Karpas-422 (cell line): Measurements from ENCODE around the gene C1orf232. TPM values are rescaled to one million over a fixed set of nuclear protein-coding genes. Genes with fewer than 3 reads are reported as not detected.
A peak's percentile ranks its signal among the peaks of the same experiment; 100 is the strongest.

Experiments used
- DNase-seq: peaks from one replicate; pipeline ENCODE4 v3.0.0-alpha.2; 2015
- H2AFZ ChIP-seq: fragments of 200-600 bp; sonication (generic); 2 replicates; pipeline ENCODE4 v1.6.1; 2014; ENCODE audit warnings: antibody characterized with exemption, low read length, mixed read lengths
- H3K27ac ChIP-seq: fragments of 200-600 bp; sonication (generic); 2 replicates; pipeline ENCODE4 v1.5.1; 2014; ENCODE audit warnings: mild to moderate bottlenecking, low read length, moderate library complexity
- H3K27me3 ChIP-seq: fragments of 200-600 bp; sonication (generic); 2 replicates; pipeline ENCODE4 v1.6.1; 2014; ENCODE audit warnings: low read length, mixed read lengths
- H3K36me3 ChIP-seq: fragments of 200-600 bp; sonication (generic); 2 replicates; pipeline ENCODE4 v1.6.1; 2014; ENCODE audit warnings: low read length, mixed read lengths; ENCODE audit not compliant: insufficient read depth
- H3K4me1 ChIP-seq: fragments of 200-600 bp; sonication (generic); 2 replicates; pipeline ENCODE4 v1.6.1; 2014; ENCODE audit warnings: mild to moderate bottlenecking, low read length, mixed read lengths
- H3K4me2 ChIP-seq: fragments of 200-600 bp; sonication (generic); 2 replicates; pipeline ENCODE4 v1.6.1; 2014; ENCODE audit warnings: low read length, low read depth, mild to moderate bottlenecking; ENCODE audit not compliant: poor library complexity, severe bottlenecking
- H3K4me3 ChIP-seq: fragments of 200-600 bp; sonication (generic); 2 replicates; pipeline ENCODE4 v1.5.1; 2014; ENCODE audit warnings: mild to moderate bottlenecking, antibody characterized with exemption, low read length, mixed read lengths
- H3K79me2 ChIP-seq: fragments of 200-600 bp; sonication (generic); 2 replicates; pipeline ENCODE4 v1.6.1; 2014; ENCODE audit warnings: mild to moderate bottlenecking, low read length, mixed read lengths
- H3K9ac ChIP-seq: fragments of 200-600 bp; sonication (generic); 2 replicates; pipeline ENCODE4 v1.6.0; 2014; ENCODE audit warnings: low read length
- H3K9me2 ChIP-seq: fragments of 200-600 bp; sonication (generic), shearing (Covaris generic); replicated peaks from 2 replicates; pipeline ENCODE4 v1.6.0; 2014; ENCODE audit warnings: mild to moderate bottlenecking, low read length, moderate library complexity; ENCODE audit not compliant: insufficient read depth
- H3K9me3 ChIP-seq: fragments of 300-700, 200-600 bp; sonication (generic); 2 replicates; pipeline ENCODE4 v1.6.1; 2014; ENCODE audit warnings: low read length, mixed read lengths
- H4K20me1 ChIP-seq: fragments of 200-600 bp; sonication (generic); 2 replicates; pipeline ENCODE4 v1.6.1; 2014; ENCODE audit warnings: mild to moderate bottlenecking, antibody characterized with exemption, low read length, low read depth; ENCODE audit not compliant: insufficient read depth
- total RNA-seq: library from RNA; depleted of rRNA; stranded (reverse); fragments of >200 nt; shearing (Covaris generic); gene quantifications from 2 replicates; pipeline ENCODE4 v1.2.3, GENCODE V29; 2014; ENCODE audit warnings: low replicate concordance

C1orf232 gene
- total RNA-seq, 1 experiment from 2014 or later = not detected

GRCh38 chr1:26138974-26139558, 29.7 kb downstream of the C1orf232 start:
- Histone ChIP-seq H3K4me1 (no peaks in the 10 kb centered on the region), H3K4me3 (no peak overlapping the region), H3K9me3 (no peaks in the 10 kb centered on the region), H3K79me2 (no peaks in the 10 kb centered on the region), H3K4me2 (no peak overlapping the region), H2AFZ (no peak overlapping the region), H3K36me3 (no peaks in the 10 kb centered on the region), H3K27me3 (no peaks in the 10 kb centered on the region), H3K9me2 (no peaks in the 10 kb centered on the region), H3K9ac (no peak overlapping the region), H3K27ac (no peak overlapping the region), H4K20me1 (no peaks in the 10 kb centered on the region)
- no peak for DNase-seq

GRCh38 chr1:26134466-26134865, 34.3 kb downstream of the C1orf232 start:
- no peak for DNase-seq
- Histone ChIP-seq H3K9ac (no peak overlapping the region), H3K36me3 (no peaks in the 10 kb centered on the region), H3K4me3 (no peak overlapping the region), H3K27me3 (no peaks in the 10 kb centered on the region), H4K20me1 (no peaks in the 10 kb centered on the region), H3K9me3 (no peaks in the 10 kb centered on the region), H3K79me2 (no peaks in the 10 kb centered on the region), H3K4me1 (peaks cover 4% of the 10 kb centered on the region), H2AFZ (no peak overlapping the region), H3K4me2 (no peak overlapping the region), H3K27ac (no peak overlapping the region), H3K9me2 (no peaks in the 10 kb centered on the region)

GRCh38 chr1:26132834-26133167, 36.0 kb downstream of the C1orf232 start:
- Histone ChIP-seq H3K4me2 (no peak overlapping the region), H3K9ac (no peak overlapping the region), H3K4me3 (no peak overlapping the region), H3K36me3 (no peaks in the 10 kb centered on the region), H4K20me1 (no peaks in the 10 kb centered on the region), H3K79me2 (no peaks in the 10 kb centered on the region), H3K27me3 (no peaks in the 10 kb centered on the region), H3K9me3 (no peaks in the 10 kb centered on the region), H3K4me1 (peaks cover 4% of the 10 kb centered on the region), H2AFZ (no peak overlapping the region), H3K9me2 (no peaks in the 10 kb centered on the region), H3K27ac (no peak overlapping the region)
- no peak for DNase-seq

GRCh38 chr1:26132128-26132833, 36.5 kb downstream of the C1orf232 start:
- Histone ChIP-seq H3K36me3 (no peaks in the 10 kb centered on the region), H3K9me2 (no peaks in the 10 kb centered on the region), H3K79me2 (no peaks in the 10 kb centered on the region), H3K4me2 (no peak overlapping the region), H3K27me3 (no peaks in the 10 kb centered on the region), H3K27ac (no peak overlapping the region), H3K9ac (no peak overlapping the region), H3K4me1 (peaks cover 4% of the 10 kb centered on the region), H3K9me3 (no peaks in the 10 kb centered on the region), H3K4me3 (no peak overlapping the region), H2AFZ (no peak overlapping the region), H4K20me1 (no peaks in the 10 kb centered on the region)
- DNase-seq = peak; percentile 51

- Histone ChIP-seq H3K27ac (no peak overlapping the region), H3K4me3 (no peak overlapping the region), H3K9me3 (no peaks in the 10 kb centered on the region), H2AFZ (no peak overlapping the region), H3K79me2 (no peaks in the 10 kb centered on the region), H3K4me2 (no peak overlapping the region), H3K27me3 (no peaks in the 10 kb centered on the region), H3K4me1 (peaks cover 14% of the 10 kb centered on the region), H3K9me2 (no peaks in the 10 kb centered on the region), H4K20me1 (no peaks in the 10 kb centered on the region), H3K9ac (no peak overlapping the region), H3K36me3 (no peaks in the 10 kb centered on the region)
- DNase-seq = no peak
These were observed 38.1 kb downstream of the C1orf232 start for GRCh38 chr1:26130695-26131094.

GRCh38 chr1:26129778-26130177, 39.0 kb downstream of the C1orf232 start:
- H4K20me1 ChIP-seq = 0 out of 2 replicates have a peak, but pooled peaks cover 5% of the 10 kb centered on the region

GRCh38 chr1:26127235-26128163, 41.3 kb downstream of the C1orf232 start:
- no peak overlapping the region for H3K27ac ChIP-seq

More at GRCh38 chr1:26129778-26130177, 39.0 kb downstream of the C1orf232 start:
- no peaks in the 10 kb centered on the region for H3K27me3 ChIP-seq
- H3K27ac ChIP-seq = no peak overlapping the region
- H3K4me2 ChIP-seq = no peak overlapping the region
- no peaks in the 10 kb centered on the region for H3K9me2 ChIP-seq
- no peak for DNase-seq
- H3K4me1 ChIP-seq = peaks cover 17% of the 10 kb centered on the region
- no peaks in the 10 kb centered on the region for H3K79me2 ChIP-seq
- no peak overlapping the region for H3K9ac ChIP-seq
- no peaks in the 10 kb centered on the region for H3K36me3 ChIP-seq
- no peak overlapping the region for H2AFZ ChIP-seq
- H3K4me3 ChIP-seq = no peak overlapping the region
- H3K9me3 ChIP-seq = no peaks in the 10 kb centered on the region

More at GRCh38 chr1:26127235-26128163, 41.3 kb downstream of the C1orf232 start:
- no peak overlapping the region for H2AFZ ChIP-seq
- H3K4me2 ChIP-seq = no peak overlapping the region
- H3K4me1 ChIP-seq = peaks cover 13% of the 10 kb centered on the region
- no peak overlapping the region for H3K9ac ChIP-seq
- H3K9me3 ChIP-seq = no peaks in the 10 kb centered on the region
- H3K27me3 ChIP-seq = no peaks in the 10 kb centered on the region
- no peak overlapping the region for H3K4me3 ChIP-seq
- H3K36me3 ChIP-seq = peaks cover 1% of the 10 kb centered on the region; the same call in 1 of the 2 replicates
- DNase-seq = no peak
- H3K9me2 ChIP-seq = no peaks in the 10 kb centered on the region
- 0 out of 2 replicates have a peak, but pooled peaks cover 10% of the 10 kb centered on the region for H4K20me1 ChIP-seq
- H3K79me2 ChIP-seq = no peaks in the 10 kb centered on the region
